SK-N-DZ (cell line): ENCODE results near the gene ACLY.
A peak's percentile ranks its signal among the peaks of the same experiment; 100 is the strongest.
"Not testable (repeated sequence)": the region's sequence is repeated elsewhere in the genome, so short reads cannot be mapped to it uniquely, and the experiment has no call there.

Source experiments
- DNase-seq: peaks from one replicate; pipeline ENCODE4 v3.0.0-alpha.2; 2015; ENCODE audit warnings: low spot score

Gene ACLY

DNA sequence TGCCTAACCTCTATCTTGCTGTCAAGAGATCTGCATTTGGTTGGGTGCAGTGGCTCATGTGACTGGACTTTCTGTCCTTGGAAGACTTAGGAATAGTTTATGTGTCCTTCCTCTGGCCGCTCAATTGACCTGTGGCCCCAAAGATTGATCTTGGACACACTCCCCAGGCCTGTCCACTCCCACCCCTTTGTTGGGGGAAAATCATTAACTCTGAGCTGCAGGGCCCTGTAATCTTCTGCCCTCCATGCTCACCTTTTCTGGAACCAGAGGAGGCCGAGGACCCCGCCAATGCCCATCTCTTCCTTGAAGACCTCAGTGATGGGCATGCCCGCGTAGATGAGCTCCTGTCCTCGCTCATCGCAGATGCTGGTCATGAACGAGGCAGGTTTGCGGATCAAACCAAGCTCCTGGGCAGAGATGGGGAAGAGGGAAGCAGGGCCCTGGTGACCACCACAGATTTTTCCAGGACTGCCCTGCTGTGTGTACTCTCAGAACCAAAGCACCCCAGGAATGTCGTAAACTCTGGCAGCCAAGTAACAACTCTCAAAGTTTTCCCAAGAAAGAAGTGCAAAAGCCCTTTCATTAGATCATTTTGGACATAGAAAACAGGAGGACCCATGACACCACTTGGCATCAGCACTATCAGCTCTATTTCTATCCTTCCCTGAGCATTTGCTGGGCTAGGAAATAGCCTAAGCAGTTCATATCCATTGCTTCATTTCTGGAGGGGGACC, 45.0 kb downstream of the ACLY start:
- DNase-seq = no peak

DNA sequence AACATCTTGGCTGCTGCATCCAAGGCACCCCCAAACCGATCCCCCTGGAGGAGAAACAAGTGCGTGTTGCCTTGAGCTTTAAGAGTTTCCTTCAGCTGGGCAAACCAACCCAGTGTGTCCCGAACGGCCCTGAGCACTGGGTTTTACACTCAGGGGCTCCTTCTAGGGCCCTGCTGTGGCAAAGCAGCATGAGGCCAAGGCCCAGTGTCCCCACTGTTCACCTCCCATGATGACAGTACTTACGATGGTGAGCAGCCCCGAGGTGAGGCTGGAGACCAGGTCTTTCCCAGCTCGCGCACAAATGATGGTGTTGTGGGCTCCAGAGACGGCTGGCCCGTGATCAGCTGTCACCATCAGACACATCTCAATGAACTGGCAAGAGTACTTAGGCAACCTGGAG, 47.0 kb downstream of the ACLY start:
- DNase-seq = no peak

GRCh38 chr17:41870627-41871026, 48.1 kb downstream of the ACLY start:
- no peak for DNase-seq

GRCh38 chr17:41870097-41870496, 48.7 kb downstream of the ACLY start:
- no peak for DNase-seq

DNA sequence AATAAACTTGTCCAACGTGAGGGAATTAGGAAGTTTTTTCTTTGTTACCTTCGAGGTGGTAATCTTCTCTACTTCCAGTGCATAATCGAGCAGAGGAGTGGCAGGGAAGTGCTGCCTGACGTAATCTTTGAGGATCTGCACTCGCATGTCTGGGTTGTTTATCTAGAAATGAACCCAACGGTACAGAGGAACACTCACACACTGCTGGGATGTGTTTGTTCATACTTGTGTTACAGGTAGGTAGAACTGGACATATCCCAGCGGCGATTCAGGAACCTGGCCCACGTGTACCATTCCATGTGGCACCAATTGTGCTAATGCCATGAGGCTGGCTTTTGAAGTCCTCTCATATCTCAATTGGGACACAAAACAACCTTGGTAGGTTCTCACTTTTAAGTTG, 49.3 kb downstream of the ACLY start:
- DNase-seq = no peak

- DNase-seq = no peak
These were observed 50.2 kb downstream of the ACLY start for GRCh38 chr17:41868568-41868967.

DNA sequence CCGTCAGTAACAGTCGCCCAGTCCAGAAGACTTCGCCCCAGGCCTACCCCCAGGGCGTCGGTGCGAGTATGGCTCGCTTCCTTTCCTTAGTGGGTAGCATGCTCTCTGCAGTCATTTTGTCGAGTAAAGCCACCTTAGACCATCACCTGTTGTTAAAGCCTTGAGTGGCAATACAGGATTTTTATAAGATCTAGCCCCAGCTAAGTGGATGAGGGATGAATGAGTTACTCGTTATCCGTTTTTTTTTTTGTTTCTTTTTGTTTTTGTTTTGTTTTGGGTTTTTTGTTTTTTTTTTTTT, 53.2 kb downstream of the ACLY start:
- DNase-seq = no peak

- peak; percentile 91 for DNase-seq
These were observed 53.7 kb downstream of the ACLY start, which contains the start of gene KLHL11 for GRCh38 chr17:41864836-41865595. Gene KLHL11, minus strand, starts transcription at chr17:41865423. Its CDS starts 53 bp downstream, at chr17:41865370.

DNA sequence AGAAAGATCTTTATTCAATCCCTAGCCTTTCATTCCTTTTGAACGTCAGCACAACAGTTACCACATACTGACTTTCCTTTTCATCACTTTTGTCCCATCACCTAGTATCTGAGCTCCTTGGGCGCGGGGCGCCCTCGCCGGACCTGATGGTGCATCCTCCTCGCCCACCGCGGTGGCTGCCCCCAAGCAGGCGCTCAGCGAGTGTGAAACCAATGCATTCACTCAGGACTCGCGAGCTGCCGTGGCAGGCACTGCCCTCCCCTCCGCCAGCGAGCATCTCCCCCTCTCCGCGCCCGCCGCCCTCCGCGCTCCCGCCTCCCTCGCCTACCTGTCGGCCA, 54.3 kb downstream of the ACLY start:
- no peak for DNase-seq

- no peak for DNase-seq
These were observed 55.5 kb downstream of the ACLY start for GRCh38 chr17:41863074-41863848.

GRCh38 chr17:41860254-41860931, 58.4 kb downstream of the ACLY start:
- DNase-seq = peak; percentile 40

DNA sequence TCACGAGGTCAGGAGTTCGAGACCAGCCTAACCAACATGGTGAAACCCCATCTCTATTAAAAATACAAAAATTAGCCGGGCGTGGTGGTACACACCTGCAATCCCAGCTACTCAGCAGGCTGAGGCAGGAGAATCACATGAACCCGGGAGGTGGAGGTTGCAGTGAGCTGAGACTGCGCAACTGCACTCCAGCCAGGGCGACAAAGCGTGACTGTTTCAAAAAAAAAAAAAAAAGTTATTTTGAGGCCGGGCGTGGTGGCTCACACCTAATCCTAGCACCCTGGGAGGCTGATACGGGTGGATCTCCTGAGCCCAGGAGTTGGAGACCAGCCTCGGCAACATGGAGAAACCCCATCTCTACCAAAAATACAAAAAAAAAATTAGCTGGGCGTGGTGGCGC, 67.4 kb downstream of the ACLY start:
- not testable (repeated sequence) for DNase-seq

DNA sequence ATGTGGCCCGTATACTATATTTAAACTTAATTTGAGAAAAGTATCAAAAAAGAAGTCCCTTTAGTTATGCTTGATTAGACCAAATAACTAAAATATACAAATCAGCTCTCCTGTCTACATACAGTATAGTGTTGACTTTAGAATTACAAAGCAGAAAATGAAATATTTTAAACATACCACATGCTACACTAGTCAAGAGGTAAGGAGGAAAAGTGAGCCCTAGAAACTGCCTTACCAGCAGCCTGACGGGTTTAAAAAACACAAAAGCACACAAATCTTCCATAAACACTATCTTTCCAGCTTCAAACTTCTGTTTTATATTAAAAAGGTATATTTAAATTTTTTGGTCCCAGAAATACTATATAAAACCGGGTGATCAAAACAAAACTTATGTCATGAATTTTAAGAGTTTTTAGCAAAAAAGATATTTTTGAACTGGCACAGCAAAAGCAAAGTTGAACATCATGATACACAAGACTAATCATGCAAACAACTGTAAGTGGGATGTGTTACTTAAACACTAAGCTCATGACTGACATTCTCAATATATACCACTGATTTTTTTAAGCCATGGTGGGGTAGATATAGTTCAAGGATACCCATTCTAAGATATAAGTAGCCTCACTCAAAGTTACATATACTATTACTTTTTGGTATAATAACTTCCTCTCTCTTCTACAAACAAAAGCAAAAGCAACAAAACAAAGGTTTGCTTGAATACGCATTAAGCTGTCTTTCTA, 69.3 kb downstream of the ACLY start:
- no peak for DNase-seq

DNA sequence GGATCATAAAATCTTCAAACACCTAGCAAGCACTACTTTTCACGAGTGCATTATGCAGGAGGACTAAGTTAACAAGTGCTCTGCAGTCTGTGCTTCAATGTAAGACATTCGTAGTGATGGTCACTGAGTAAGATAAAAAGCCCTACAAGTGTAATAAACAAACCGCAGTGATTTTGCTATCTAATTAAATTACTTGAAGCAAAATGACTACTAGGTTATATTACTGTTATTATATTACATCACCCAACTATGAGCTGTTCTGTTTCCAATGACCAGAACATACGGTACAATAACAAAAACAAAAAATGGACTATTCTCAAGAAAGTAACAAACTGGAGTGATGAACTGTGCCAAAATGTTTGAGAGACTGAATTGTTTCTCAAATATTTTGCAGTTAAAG, 70.0 kb downstream of the ACLY start:
- DNase-seq = no peak

DNA sequence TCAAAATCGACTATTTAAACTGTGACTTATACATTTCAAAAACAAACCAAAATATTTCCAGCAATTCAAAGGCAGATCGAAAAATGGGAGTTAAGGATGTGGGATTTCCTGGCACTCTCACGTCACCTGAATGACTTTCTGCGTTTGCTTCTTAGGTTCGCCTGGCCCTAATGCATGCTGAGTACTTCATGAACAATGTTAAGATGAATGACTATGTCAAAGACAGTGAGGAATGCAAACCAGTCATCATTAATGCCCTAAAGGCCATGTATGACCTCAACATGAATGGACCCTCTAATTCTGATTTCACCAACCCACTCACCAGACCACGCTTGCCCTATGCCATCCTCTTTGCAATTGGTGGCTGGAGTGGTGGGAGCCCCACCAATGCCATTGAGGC, 73.8 kb downstream of the ACLY start:
- no peak for DNase-seq

- not testable (repeated sequence) for DNase-seq
These were observed 78.0 kb downstream of the ACLY start for GRCh38 chr17:41840781-41841180.

DNA sequence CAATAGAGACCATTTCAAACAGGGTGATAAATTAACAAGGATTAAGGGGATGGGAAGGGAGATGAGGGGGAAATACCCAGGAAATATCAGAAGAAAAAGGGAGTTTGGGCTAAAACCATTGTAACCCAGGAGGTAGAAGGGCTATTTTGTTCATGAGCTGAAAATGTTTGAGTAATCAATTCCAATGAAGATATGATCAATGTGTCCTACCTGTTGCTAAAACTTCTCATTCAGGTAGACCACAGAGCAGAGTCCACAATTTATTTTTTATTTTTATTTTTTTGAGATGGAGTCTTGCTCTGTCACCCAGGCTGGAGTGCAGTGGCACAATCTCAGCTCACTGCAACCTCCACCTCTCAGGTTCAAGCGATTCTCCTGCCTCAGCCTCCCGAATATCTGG, 79.3 kb downstream of the ACLY start:
- not testable (repeated sequence) for DNase-seq

GRCh38 chr17:41837761-41838538, 80.8 kb downstream of the ACLY start, which contains the start of gene KLHL10:
Gene KLHL10, plus strand, starts transcription at chr17:41837825. Its CDS starts 108 bp downstream, at chr17:41837933.
- DNase-seq = no peak

DNA sequence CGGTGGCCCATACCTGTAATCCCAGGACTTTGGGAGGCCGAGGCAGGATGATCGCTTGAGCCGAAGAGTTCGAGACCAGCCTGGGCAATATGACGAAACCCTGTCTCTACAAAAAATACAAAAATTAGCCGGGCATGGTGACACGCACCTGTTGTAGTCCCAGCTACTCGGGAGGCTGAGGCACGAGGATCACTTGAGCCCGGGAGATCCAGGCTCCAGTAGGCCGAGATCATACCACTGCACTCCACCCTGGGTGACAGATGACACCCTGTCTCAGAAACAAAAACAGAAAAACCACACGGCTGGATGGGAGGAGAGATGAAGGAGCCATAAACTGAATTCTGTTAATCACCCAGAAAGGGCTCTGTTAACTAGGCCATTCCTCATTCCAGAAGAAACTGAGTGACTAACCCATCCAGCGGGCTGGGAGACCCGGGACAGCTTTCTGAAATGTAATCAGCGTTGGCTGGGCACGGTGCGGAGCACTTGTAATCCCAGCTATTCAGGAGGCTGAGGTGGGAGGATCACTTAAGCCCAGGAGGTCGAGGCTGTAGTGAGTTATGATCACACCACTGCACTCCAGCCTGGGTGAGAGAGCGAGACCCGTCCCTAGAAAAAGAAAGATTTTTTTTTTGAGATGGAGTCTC, 82.1 kb downstream of the ACLY start:
- no peak for DNase-seq
